DMS114 treated with DMSO at 0.1 percent for 48 hours (cell line): ENCODE measurements around the gene HS3ST4.
"Not testable (repeated sequence)": the region's sequence is repeated elsewhere in the genome, so short reads cannot be mapped to it uniquely, and the experiment has no call there.

Experiments used
- DNase-seq: peaks from one replicate; lab custom pipeline; 2025; ENCODE audit not compliant: unreplicated experiment; lab: John Stamatoyannopoulos, UW

Gene HS3ST4

DNA sequence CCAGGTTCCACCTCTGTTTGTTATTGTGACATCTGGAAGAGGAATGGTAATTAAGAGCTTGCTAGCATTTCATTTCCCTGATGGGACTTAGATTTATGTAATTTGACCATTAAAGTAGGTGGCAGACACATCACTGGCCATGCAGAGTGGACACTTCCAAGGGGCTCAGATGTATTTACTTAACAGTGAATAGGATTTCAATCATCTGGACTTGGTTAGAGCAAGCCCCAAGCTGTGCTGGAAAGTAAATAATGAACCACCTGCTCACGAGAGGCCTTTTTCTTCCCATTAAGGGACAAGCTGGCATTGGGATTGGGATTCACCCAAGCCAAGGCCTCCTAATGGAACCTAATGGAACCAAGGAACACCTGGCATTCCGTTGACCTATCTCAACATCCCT, 395.3 kb downstream of the HS3ST4 start:
- DNase-seq, result no peak

DNA sequence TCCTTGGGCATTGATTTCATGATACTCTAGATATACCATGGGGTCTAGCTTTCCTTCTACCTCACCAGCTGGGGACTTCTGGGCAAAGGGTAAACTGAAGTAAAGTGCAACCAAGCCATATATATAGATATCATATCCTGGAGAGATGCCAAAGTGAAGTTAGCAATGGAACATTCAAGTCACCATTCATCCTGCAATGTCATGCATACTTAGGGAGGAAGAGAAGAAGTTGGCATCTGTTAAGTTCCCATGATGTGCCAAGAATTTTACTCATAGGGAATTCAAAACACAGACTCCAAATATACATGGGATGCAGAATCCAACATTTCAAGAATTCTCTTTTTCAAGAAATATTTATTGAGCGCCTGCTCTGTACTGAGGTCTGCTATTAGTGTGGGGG, 399.8 kb downstream of the HS3ST4 start:
- no peak for DNase-seq

GRCh38 chr16:26098206-26098605, 406.4 kb downstream of the HS3ST4 start:
- not testable (repeated sequence) for DNase-seq

- DNase-seq, result no peak
Measured at GRCh38 chr16:26102369-26102768, 410.6 kb downstream of the HS3ST4 start.

DNA sequence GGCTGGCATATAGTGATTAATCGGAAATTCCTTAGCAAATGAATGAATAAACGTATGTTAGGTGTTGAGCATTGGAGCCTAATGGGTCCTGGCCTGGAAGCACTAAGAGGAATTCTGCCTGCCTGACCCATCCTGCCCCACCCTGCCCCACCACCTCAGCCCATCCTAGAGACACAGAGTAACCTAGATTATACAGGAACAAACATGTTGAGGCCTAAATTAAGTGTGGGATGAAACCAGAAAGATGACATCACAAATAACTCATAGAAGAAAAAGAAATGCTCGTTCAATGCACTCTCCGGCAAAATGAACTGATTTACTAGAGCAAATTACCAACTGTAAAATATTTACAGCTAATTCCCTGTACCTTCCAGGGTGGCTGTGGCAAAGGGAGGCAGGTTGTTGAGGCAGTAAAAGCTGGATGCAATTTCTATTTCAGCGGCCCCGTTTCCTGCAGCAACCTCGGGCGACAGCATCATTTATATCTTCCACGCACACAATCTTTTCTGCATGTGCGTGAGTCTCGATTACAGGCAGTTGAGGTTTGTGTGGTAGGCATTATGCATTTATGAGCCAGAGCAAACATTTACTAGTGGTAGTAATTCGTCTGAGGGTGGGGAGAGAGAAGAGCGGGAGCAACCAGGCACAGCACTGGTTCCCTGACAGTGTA, 417.2 kb downstream of the HS3ST4 start:
- DNase-seq, result no peak

DNA sequence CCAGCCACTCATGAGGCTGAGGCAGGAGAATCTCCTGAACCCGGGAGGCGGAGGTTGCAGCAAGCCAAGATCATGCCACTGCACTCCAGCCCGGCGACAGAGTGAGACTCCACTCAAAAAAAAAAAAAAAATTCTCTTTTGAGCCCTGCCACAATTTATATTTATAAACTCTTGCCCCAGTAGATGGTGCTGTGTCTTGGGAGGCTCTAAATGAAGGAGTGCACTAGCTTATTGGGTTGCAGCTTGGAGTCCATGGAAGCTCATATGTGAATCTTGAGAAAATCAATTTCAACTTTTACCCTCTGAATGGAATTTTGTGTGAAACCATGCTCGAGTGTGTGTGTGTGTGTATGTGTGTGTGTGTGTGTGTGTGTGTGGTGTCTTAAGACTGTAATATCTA, 420.1 kb downstream of the HS3ST4 start:
- DNase-seq, result no peak

DNA sequence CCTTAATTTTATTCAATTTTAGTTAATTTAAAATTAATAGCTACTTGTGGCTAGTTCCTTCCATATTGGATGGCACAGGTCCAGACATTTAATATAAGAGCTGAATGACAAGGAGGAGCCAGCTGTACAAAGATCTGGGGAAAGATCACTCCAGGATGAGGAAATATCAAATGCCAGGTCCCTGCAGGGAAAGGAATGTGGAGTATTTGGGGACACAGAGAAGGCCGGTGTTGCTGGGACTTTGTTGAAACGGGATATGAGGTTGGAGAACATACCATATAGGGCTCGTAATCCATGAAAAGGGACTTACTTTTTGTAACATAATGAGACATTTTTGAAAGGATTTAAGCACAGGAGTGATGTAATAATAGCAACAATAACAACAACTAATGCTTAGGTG, 426.8 kb downstream of the HS3ST4 start:
- no peak for DNase-seq

GRCh38 chr16:26120729-26121128, 429.0 kb downstream of the HS3ST4 start:
- no peak for DNase-seq

DNA sequence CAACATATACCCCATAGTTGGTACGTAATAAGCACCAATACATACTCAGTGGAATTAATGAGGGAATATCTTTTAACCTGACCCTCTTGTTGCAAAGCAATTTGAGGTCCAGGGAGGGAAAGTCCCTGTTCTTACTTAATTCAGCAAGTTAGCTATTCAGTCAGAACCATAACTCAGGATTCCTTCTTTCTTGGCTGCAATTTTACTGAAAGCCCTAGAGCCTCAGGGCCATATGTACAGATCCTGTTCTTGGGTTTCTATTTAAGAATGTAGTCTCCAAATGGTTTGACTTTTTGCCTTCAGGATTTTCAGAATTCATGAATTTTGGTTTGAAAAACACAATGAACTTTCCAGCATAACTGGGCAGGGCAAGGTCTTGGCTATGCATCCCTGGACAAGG, 436.5 kb downstream of the HS3ST4 start:
- no peak for DNase-seq

DNA sequence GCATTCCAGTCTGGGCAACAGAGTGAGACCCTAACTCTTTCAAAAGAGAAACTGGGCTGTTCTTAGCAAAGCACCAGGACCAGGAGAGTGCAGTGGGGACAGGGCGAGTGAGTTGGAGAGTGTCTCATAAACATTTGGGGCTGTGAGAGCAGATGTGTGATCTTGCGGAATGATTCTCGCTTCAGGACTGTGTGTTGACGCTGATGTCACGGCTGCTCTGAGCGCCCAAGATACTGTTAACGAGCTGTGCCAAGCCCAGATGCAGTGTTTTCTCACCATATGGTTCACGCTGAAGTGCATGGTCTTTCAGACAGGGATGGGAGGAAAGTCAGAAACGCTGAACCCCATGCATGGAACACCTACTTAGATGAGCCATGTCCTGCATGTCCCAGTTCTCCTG, 438.2 kb downstream of the HS3ST4 start:
- no peak for DNase-seq

GRCh38 chr16:26133416-26134093, 441.8 kb downstream of the HS3ST4 start:
- DNase-seq, result no peak

DNA sequence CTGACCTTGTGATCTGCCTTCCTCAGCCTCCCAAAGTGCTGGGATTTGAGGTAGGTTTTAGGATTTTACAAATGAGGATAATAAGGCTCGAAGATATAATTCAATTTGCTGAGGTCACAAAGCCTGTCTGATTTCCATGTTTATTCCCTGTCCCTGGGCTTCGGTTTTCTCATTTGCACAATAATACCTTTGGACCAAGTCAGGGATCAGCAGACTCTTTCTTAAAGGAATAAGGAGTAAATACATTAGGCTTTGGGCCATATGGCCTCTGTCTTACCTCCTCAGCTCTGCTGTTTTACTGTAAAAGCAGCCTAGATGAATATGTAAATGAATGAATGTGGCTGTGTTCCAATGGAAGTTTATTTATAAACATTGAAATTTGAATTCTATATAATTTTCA, 442.8 kb downstream of the HS3ST4 start:
- DNase-seq, result no peak

GRCh38 chr16:26137956-26138355, 446.2 kb downstream of the HS3ST4 start:
- DNase-seq, result no peak

GRCh38 chr16:26139091-26139490, 447.3 kb downstream of the HS3ST4 start:
- DNase-seq, result no peak

- DNase-seq, result no peak
Measured at GRCh38 chr16:26139884-26140283, 448.1 kb downstream of the HS3ST4 start.

GRCh38 chr16:26149364-26150190, 457.8 kb downstream of the HS3ST4 start:
- no peak for DNase-seq

DNA sequence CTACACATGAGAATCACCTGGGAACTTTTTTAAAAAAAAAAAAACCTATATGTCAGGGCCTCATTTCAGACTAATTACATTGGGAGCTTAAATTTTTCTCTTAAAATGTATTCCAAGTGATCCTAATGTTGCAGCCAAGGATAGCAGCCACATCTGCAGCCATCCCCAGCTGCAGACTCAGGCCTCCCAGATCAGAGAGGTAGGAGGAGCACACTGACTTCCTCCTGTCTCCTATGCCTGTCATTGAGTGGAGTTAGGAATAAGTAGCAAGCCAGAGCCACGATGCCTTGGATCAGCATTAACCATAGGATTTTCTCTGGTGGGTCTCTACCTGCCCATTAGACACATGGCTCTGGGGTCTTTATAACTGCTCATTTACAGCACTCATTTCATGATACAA, 463.5 kb downstream of the HS3ST4 start:
- no peak for DNase-seq

GRCh38 chr16:26157319-26157718, 465.6 kb downstream of the HS3ST4 start:
- no peak for DNase-seq

- no peak for DNase-seq
Measured at GRCh38 chr16:26158142-26158759, 466.5 kb downstream of the HS3ST4 start.

- DNase-seq, result no peak
Measured at GRCh38 chr16:26161461-26162180, 469.9 kb downstream of the HS3ST4 start.

DNA sequence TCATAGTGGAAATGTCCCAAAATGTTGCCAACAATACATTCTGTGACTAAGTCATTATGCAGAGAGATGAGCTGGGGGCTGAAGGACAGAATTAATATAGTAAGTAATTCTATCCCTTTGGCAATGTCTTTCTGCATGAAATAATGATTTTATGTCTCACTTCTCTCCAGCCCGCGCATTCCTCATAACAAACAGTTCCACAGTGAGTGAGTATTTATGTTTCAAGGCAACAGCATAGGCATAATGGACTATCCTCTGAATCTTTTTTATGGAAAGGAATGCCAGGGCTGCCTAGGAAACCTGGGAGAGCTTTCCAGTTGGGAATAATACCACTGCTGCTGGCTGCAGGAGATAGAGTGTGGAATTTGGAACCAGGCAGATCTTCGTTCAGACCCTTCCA, 477.7 kb downstream of the HS3ST4 start:
- DNase-seq, result no peak
